B cell (primary cell): ENCODE results near the gene PNPLA3. TPM values are rescaled to one million over a fixed set of nuclear protein-coding genes. Genes with fewer than 3 reads are reported as not detected.

Experiments
- ATAC-seq: fragments of 200-7000 bp; cut with Tn5 transposase; one replicate; pipeline ENCODE4 v1.10.0; 2021; ENCODE audit warnings: low read depth, mild to moderate bottlenecking, moderate number of reproducible peaks, moderate library complexity
- CTCF ChIA-PET: fragments of 350-600 bp; sonication (Branson Sonifier 250); formaldehyde crosslinking; loops from one replicate; lab custom pipeline; 2021; ENCODE audit warnings: antibody characterized with exemption, inconsistent platforms; lab: Charles Lee
- POLR2A ChIA-PET: fragments of 350-600 bp; sonication (Branson Sonifier 250); formaldehyde crosslinking; loops from one replicate; lab custom pipeline; 2021; ENCODE audit warnings: antibody characterized with exemption; lab: Charles Lee
- DNase-seq: peaks from one replicate; pipeline ENCODE4 v3.0.0; 2013
- H2AFZ ChIP-seq: 2 replicates; pipeline ENCODE4 v1.6.1; 2012; ENCODE audit warnings: mild to moderate bottlenecking, low read depth, low read length; ENCODE audit not compliant: insufficient read depth, poor library complexity, severe bottlenecking
- H3K27ac ChIP-seq, 2 donors: 1 replicate in 1 of 2; 2 replicates in 1 of 2; pipeline ENCODE4 v1.5.1; 2012 to 2013; ENCODE audit warnings: low read length in 2 of 2, mild to moderate bottlenecking in 2 of 2, moderate library complexity in 1 of 2
- H3K27me3 ChIP-seq, 4 experiments: fragments of 200-600 bp in 1 of 4; sonication (generic) in 1 of 4; replicated peaks in 1 of 4; 1 replicate in 2 of 4; 2 replicates in 2 of 4; pipeline versions ENCODE4 v1.6.1 to v1.7.0; 2013 to 2016; ENCODE audit warnings: low read length in 3 of 4, mild to moderate bottlenecking in 2 of 4, mixed read lengths in 1 of 4, moderate library complexity in 1 of 4; ENCODE audit not compliant: insufficient read depth in 4 of 4, control insufficient read depth in 3 of 4; ENCODE audit errors: control extremely low read depth in 1 of 4
- H3K36me3 ChIP-seq, 2 experiments: replicated peaks in 1 of 2; 1 replicate in 1 of 2; 2 replicates in 1 of 2; pipeline versions ENCODE4 v1.6.1 to v1.7.1; 2013; ENCODE audit warnings: low read length in 1 of 2; ENCODE audit not compliant: insufficient read depth in 2 of 2, control insufficient read depth in 1 of 2; ENCODE audit errors: control extremely low read depth in 1 of 2, extremely low read depth in 1 of 2
- H3K4me1 ChIP-seq, 2 donors: fragments of 200-600 bp in 1 of 2; sonication (generic) in 1 of 2; 1 replicate in 1 of 2; 2 replicates in 1 of 2; pipeline versions ENCODE4 v1.5.1 to v1.6.1; 2013 to 2017; ENCODE audit warnings: low read length in 2 of 2; ENCODE audit not compliant: control insufficient read depth in 2 of 2, insufficient read depth in 2 of 2
- H3K4me2 ChIP-seq: replicated peaks from 2 replicates; pipeline ENCODE3; 2012; ENCODE audit warnings: mild to moderate bottlenecking, low read depth, low read length; ENCODE audit not compliant: poor library complexity, severe bottlenecking
- H3K4me3 ChIP-seq, 5 experiments: fragments of 200-600 bp in 1 of 5; sonication (generic) in 1 of 5; 1 replicate in 3 of 5; 2 replicates in 2 of 5; pipeline versions ENCODE4 v1.5.1 to v1.7.0; 2011 to 2016; ENCODE audit warnings: low read length in 4 of 5, mild to moderate bottlenecking in 4 of 5, low read depth in 2 of 5, control low read depth in 1 of 5, moderate library complexity in 1 of 5; ENCODE audit not compliant: insufficient read depth in 1 of 5; ENCODE audit errors: control extremely low read depth in 1 of 5, extremely low read depth in 1 of 5
- H3K79me2 ChIP-seq: fragments of 200-600 bp; sonication (generic); one replicate; pipeline ENCODE4 v1.6.0; 2016; ENCODE audit warnings: low read length; ENCODE audit not compliant: control insufficient read depth, insufficient read depth
- H3K9ac ChIP-seq: fragments of 200-600 bp; sonication (generic); 2 replicates; pipeline ENCODE4 v1.6.1; 2017; ENCODE audit warnings: mild to moderate bottlenecking, low read length, moderate library complexity
- H3K9me3 ChIP-seq, 3 donors: one replicate each; pipeline versions ENCODE4 v1.6.1 to v1.7.1; 2013; ENCODE audit warnings: low read length in 2 of 3; ENCODE audit not compliant: control insufficient read depth in 2 of 3, insufficient read depth in 1 of 3; ENCODE audit errors: control extremely low read depth in 1 of 3
- H4K20me1 ChIP-seq: 2 replicates; pipeline ENCODE4 v1.6.0; 2012; ENCODE audit warnings: mild to moderate bottlenecking, low read length; ENCODE audit not compliant: insufficient read depth, control insufficient read depth, poor library complexity, severe bottlenecking
- H3K27ac Mint-ChIP-seq: one replicate; pipeline ENCODE4 v1.8.0; 2021; ENCODE audit warnings: mixed read lengths
- H3K27me3 Mint-ChIP-seq: one replicate; pipeline ENCODE4 v1.8.0; 2021; ENCODE audit warnings: mixed read lengths
- H3K4me1 Mint-ChIP-seq: one replicate; pipeline ENCODE4 v1.8.0; 2021; ENCODE audit warnings: mixed read lengths
- H3K4me3 Mint-ChIP-seq: one replicate; pipeline ENCODE4 v1.8.0; 2021; ENCODE audit warnings: mixed read lengths
- H3K9me3 Mint-ChIP-seq: one replicate; pipeline ENCODE4 v1.8.0; 2022; ENCODE audit warnings: mixed read lengths; ENCODE audit not compliant: insufficient read depth
- CTCF ChIP-seq: fragments of 200-600 bp; IDR thresholded peaks from one replicate; pipeline ENCODE4 v1.8.0; 2022; ENCODE audit warnings: antibody characterized with exemption, mild to moderate bottlenecking
- EZH2 ChIP-seq: IDR thresholded peaks from 2 replicates; pipeline ENCODE4 v1.6.1; 2012; ENCODE audit warnings: borderline replicate concordance, low read depth, mild to moderate bottlenecking, moderate library complexity, low read length; ENCODE audit not compliant: insufficient read depth, poor library complexity, severe bottlenecking
- WGBS: methylation state at CpG from one replicate; pipeline ENCODE4 v1.1.5; 2013; ENCODE audit warnings: missing lambda C conversion rate; ENCODE audit not compliant: insufficient coverage; 5-methylcytosine and 5-hydroxymethylcytosine counted together
- intact Hi-C: fragments of 100-400 bp; cut with micrococcal nuclease; formaldehyde crosslinking; loops from one replicate; pipeline ENCODE4 v1.10.0; 2022
- polyA plus RNA-seq: library from polyadenylated mRNA; depleted of rRNA; stranded (reverse); fragments of >200 nt; gene quantifications from 2 replicates; pipeline ENCODE4 v1.2.3, GENCODE V29; 2012
- total RNA-seq, 2 donors: library from RNA; stranded (reverse); fragments of 120-200 nt in 1 of 2; gene quantifications; 1 replicate in 1 of 2; 2 replicates in 1 of 2; pipeline versions ENCODE4 v1.2.3 to v1.2.4, GENCODE V29; 2013 to 2022

The PNPLA3 gene
- total and polyA plus RNA-seq, 2 donors (not counting 1 experiment from before 2014, with no cell fraction given) = 0.15 TPM; not detected in 1

- H3K27me3 ChIP-seq = peaks cover 0 to 40% (median 7%) of the 10 kb centered on the region in 4 experiments
- H3K79me2 ChIP-seq = no peaks in the 10 kb centered on the region
- TF ChIP-seq EZH2 (no peak), CTCF (no peak)
- peaks cover 5% of the 10 kb centered on the region for H3K4me1 Mint-ChIP-seq
- H3K9me3 ChIP-seq = peaks cover 0 to 15% (median 0%) of the 10 kb centered on the region in 3 donors
- 75% methylated on average over 4 of the region's 4 CpGs for WGBS
- H3K36me3 ChIP-seq = no peaks in the 10 kb centered on the region
- H3K27ac Mint-ChIP-seq = no peak overlapping the region
- no peak overlapping the region for H3K4me2 ChIP-seq
- H3K9me3 Mint-ChIP-seq = no peaks in the 10 kb centered on the region
- DNase-seq (no peak), ATAC-seq (no peak)
- no peak overlapping the region for H3K4me3 ChIP-seq
- intact Hi-C loops = no loop called here
- H3K27me3 Mint-ChIP-seq = peaks cover 39% of the 10 kb centered on the region
- H2AFZ ChIP-seq = no peak overlapping the region
- no peaks in the 10 kb centered on the region for H4K20me1 ChIP-seq
- CTCF ChIA-PET = interaction anchor here (1.0 kb wide), 1 partner anchor 10 kb away, joined by 3 read pairs; no protein-coding TSS in a partner anchor
- POLR2A ChIA-PET = no interaction called here
- H3K4me1 ChIP-seq = peaks cover 9 to 16% of the 10 kb centered on the region in 2 donors
- no peak overlapping the region for H3K9ac ChIP-seq
- H3K27ac ChIP-seq = no peak overlapping the region
- no peak overlapping the region for H3K4me3 Mint-ChIP-seq
Observed at GRCh38 chr22:43887391-43887790, 36.2 kb upstream of the PNPLA3 start.

- peaks cover 9 to 16% of the 10 kb centered on the region in 2 donors for H3K4me1 ChIP-seq
- WGBS = 96% methylated on average over 3 of the region's 4 CpGs
- H3K9ac ChIP-seq = no peak overlapping the region
- ChIA-PET CTCF (no interaction called here), POLR2A (no interaction called here)
- H3K27me3 Mint-ChIP-seq = peaks cover 41% of the 10 kb centered on the region
- TF ChIP-seq CTCF = no peak
- TF ChIP-seq EZH2 = no peak
- no peak overlapping the region for H3K4me2 ChIP-seq
- no peak overlapping the region for H3K27ac Mint-ChIP-seq
- peaks cover 5% of the 10 kb centered on the region for H3K4me1 Mint-ChIP-seq
- no peak overlapping the region for H3K27ac ChIP-seq
- no peaks in the 10 kb centered on the region for H4K20me1 ChIP-seq
- ATAC-seq (no peak), DNase-seq (no peak)
- no peak overlapping the region for H3K4me3 Mint-ChIP-seq
- H3K79me2 ChIP-seq = no peaks in the 10 kb centered on the region
- peaks cover 0 to 15% (median 0%) of the 10 kb centered on the region in 3 donors for H3K9me3 ChIP-seq
- no peaks in the 10 kb centered on the region for H3K9me3 Mint-ChIP-seq
- peaks cover 0 to 49% (median 7%) of the 10 kb centered on the region in 4 experiments for H3K27me3 ChIP-seq
- H2AFZ ChIP-seq = no peak overlapping the region
- intact Hi-C loops = no loop called here
- no peak overlapping the region for H3K4me3 ChIP-seq
- H3K36me3 ChIP-seq = no peaks in the 10 kb centered on the region
Observed at GRCh38 chr22:43888740-43889139, 34.9 kb upstream of the PNPLA3 start.
